Choroid plexus epithelial cell (primary cell): ENCODE data around the gene RAB35.

Experiments
- DNase-seq: peaks from one replicate; pipeline ENCODE4 v3.0.0-alpha.2; 2010; ENCODE audit warnings: low read depth
- H3K4me3 ChIP-seq: 2 replicates; pipeline ENCODE4 v1.5.1; 2011; ENCODE audit warnings: low read depth, mild to moderate bottlenecking, control low read depth, low read length, moderate library complexity
- TF ChIP-seq, protein P1 (sequence below): conservative IDR thresholded peaks from 2 replicates; pipeline ENCODE4 v1.5.1; 2011; ENCODE audit warnings: low read depth, mild to moderate bottlenecking, control low read depth, inconsistent platforms, low read length, moderate library complexity

RAB35 gene

DNA sequence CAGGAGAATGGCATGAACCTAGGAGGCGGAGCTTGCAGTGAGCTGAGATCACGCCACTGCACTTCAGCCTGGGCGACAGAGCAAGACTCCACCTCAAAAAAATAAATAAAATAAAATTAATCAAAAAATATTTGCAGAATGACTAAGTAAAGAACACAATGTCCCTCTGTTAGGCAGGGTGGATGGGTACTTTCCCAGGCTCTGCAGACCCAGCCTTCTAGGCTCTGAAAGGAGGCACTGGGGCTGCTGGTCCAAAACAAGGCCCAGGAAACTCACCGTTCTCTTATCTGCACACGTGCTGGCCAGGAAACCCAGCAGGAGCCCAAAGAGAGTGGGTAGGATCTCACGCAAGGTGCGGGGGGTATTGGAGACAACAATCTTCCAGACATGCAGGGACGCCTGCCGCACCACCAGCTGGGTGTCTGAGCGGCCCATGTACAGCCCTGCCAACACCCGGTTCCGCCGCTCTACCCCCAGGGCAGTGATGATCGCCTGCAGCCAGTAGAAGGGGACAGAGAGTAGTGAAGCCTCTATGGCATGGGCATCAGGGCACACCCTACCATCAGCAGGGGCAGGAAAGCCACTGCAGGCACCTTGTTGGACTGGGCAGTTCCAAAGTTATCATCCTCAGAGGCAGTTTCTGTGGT is 25.8 kb upstream of the RAB35 start:
- TF ChIP-seq, protein P1, sequence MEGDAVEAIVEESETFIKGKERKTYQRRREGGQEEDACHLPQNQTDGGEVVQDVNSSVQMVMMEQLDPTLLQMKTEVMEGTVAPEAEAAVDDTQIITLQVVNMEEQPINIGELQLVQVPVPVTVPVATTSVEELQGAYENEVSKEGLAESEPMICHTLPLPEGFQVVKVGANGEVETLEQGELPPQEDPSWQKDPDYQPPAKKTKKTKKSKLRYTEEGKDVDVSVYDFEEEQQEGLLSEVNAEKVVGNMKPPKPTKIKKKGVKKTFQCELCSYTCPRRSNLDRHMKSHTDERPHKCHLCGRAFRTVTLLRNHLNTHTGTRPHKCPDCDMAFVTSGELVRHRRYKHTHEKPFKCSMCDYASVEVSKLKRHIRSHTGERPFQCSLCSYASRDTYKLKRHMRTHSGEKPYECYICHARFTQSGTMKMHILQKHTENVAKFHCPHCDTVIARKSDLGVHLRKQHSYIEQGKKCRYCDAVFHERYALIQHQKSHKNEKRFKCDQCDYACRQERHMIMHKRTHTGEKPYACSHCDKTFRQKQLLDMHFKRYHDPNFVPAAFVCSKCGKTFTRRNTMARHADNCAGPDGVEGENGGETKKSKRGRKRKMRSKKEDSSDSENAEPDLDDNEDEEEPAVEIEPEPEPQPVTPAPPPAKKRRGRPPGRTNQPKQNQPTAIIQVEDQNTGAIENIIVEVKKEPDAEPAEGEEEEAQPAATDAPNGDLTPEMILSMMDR = no peak
- no peak overlapping the region for H3K4me3 ChIP-seq
- peak; percentile 80 for DNase-seq

DNA sequence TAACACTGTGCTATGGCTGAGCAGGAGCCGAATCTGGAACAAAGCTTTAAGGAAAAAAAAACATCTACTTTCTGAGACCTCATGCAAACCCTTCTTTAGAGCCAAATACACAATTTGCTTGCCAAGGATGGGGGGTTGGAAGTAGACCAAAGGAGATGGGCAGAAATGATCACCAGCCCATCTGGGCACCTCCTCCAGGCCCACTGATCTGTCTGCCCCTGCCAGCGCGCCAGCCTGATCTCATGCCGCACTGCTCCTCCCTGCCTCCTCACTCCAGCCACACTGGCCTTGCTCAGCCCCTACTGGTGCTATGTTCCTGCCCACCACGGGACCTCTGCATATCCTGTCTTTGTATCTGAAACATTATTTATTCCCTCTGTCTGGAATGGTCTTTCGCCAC is 24.8 kb upstream of the RAB35 start:
- TF ChIP-seq, protein P1 = no peak
- H3K4me3 ChIP-seq = no peak overlapping the region
- DNase-seq = no peak

DNA sequence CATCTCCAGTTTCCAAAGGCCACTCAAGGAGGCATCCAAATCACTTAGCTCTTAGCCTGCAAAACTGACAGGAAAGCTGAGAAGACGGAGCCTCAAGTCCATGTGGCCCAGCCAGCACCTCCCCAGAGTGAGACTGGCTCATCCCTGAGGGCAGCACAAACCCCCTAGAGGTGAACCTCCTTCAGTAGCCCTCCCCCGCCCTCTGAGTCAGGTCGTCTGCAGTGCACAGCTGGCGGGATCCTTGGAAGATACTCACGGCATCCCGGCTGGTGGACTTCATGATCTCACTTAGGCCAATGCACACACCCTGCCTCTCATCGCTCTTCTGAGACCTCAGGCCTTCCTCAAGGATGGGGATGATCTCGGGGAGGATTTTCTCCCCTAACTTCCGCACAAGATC is 24.1 kb upstream of the RAB35 start:
- TF ChIP-seq, protein P1 = no peak
- H3K4me3 ChIP-seq = no peak overlapping the region
- no peak for DNase-seq

DNA sequence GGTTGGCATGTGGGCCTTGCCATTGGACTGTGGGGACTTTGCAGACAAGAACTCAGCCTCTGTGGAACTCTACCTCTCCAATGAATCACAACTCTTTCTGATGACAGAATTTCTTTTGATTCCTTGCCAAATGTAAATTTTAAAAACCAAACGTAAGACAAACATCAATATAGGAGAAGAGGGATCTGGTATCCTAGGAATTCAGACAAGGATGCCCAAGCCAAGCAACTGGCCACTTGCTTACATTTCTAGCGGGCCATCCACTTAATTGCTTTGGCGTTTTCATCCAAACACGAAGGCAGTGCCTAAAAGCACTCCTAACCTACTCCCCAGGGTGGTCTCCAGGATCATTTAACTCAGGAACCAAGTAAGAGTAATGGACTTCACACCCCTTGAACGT is 23.4 kb upstream of the RAB35 start:
- TF ChIP-seq, protein P1 = no peak
- peak; percentile 29 for DNase-seq

DNA sequence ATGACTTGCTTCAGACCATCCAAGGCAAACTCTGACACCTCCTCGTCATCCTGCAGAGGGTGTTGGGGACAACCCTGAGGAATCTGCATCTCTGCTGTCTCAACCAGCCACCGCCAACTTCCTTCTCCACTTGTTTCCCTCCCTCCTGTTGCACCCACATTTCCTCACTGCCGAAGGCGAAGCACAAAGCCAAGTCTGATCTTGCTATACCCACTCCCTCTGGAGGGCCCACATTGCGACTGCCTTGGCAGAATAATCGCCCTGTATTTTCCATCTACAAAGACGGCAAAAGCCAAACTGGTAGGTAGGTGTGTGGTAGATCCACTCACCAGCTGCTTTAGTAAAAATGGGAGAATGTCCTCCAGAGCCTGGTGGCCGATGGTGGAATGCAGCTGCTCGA is 21.8 kb upstream of the RAB35 start:
- TF ChIP-seq, protein P1 = no peak
- H3K4me3 ChIP-seq = no peak overlapping the region
- no peak for DNase-seq

More for the DNA sequence above, 23.4 kb upstream of the RAB35 start:
- no peak overlapping the region for H3K4me3 ChIP-seq

DNA sequence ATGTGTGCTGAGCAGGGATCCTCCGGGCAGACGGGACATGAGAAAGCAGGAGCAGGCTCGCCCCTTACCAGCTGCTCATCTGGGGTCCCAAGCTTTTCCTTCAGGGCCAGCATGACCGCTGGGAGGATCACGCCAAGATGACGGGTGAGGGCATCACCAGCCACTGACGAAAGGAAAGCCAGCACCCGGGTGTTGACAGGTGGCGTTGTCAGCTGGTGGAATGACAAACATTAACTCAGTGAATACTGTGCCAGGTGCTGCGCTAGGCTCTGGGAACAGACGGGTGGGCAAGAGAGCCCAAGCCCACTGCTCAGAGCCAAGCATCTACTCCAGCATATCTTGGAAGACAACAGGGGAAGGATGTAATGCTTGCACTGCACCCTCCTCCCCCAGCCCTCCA is 21.3 kb upstream of the RAB35 start:
- no peak for DNase-seq
- TF ChIP-seq, protein P1 = no peak
- no peak overlapping the region for H3K4me3 ChIP-seq

DNA sequence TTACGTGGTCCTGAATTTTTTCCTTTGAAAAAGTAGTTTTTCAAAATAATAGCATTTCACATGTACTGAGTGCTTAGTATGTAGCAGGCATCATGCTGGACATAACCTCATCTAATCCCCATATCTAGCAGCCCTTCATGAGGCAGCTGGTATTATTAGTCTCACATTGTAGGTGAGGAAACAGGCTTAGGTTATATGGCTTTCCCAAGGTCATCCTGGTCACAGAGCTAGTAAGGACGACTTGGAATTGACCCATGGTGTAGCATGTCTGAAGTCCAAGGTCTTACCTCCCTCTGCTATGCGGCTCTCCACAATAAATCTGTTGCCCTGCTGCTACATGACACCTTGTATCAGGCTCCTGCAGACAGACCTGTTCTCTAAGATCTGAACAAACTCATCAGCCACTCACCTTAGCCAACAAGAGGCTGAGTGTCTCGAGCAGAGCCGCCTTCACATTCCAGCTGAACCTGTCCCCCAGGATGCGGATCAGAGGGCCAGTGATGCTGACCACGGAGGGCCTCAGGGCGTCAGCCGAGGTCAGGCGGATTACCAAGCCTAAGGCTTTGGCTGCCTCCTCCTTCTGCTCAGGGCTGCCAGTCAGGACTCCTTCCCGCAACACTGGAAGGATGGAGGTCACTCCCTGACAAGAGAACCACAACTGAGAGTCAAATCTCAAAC is 19.7 kb upstream of the RAB35 start:
- TF ChIP-seq, protein P1 = no peak
- no peak overlapping the region for H3K4me3 ChIP-seq
- DNase-seq = no peak
